Omental fat pad (tissue), 4 donors: ENCODE results near the gene PCP2. TPM values are rescaled to one million over a fixed set of nuclear protein-coding genes. Genes with fewer than 3 reads are reported as not detected.
"Not testable (repeated sequence)": the region's sequence is repeated elsewhere in the genome, so short reads cannot be mapped to it uniquely, and the experiment has no call there.

Experiments used
- ATAC-seq: fragments of 150-250 bp; one replicate; pipeline ENCODE4 v1.9.1; 2016; ENCODE audit warnings: mild to moderate bottlenecking, moderate library complexity; ENCODE audit not compliant: low FRiP score
- DNase-seq: peaks from one replicate; pipeline ENCODE4 v3.0.0-alpha.2; 2019; ENCODE audit warnings: low spot score
- CTCF ChIP-seq, 3 donors: fragments of 450-650 bp; IDR thresholded peaks; one replicate each; pipeline ENCODE4 v1.5.1; 2016 to 2017; ENCODE audit warnings: antibody characterized with exemption in 3 of 3, mild to moderate bottlenecking in 3 of 3, moderate library complexity in 2 of 3
- total RNA-seq, 4 donors: library from RNA; depleted of rRNA; stranded (reverse); fragments of >200 nt; gene quantifications; one replicate each; pipeline ENCODE4 v1.1.0, GENCODE V29; 2016

PCP2 gene
- total RNA-seq, 4 donors from 2014 or later, result not detected

GRCh38 chr19:7650148-7650547 lies 16.6 kb upstream of the PCP2 start:
- DNase-seq, result no peak
- ATAC-seq, result no peak
- TF ChIP-seq CTCF (IDR thresholded peaks at IDR 0.05), result no peak

- no peak for ATAC-seq
- no peak for DNase-seq
- no peak for TF ChIP-seq CTCF (IDR thresholded peaks at IDR 0.05)
Measured at GRCh38 chr19:7648265-7649014, 14.9 kb upstream of the PCP2 start.

- DNase-seq (no peak), ATAC-seq (no peak)
- TF ChIP-seq CTCF (IDR thresholded peaks at IDR 0.05), result no peak
Measured at GRCh38 chr19:7647156-7647555, 13.6 kb upstream of the PCP2 start.

- ATAC-seq (no peak), DNase-seq (no peak)
- no peak for TF ChIP-seq CTCF (IDR thresholded peaks at IDR 0.05)
Measured at GRCh38 chr19:7646426-7646700, 12.8 kb upstream of the PCP2 start.

GRCh38 chr19:7645656-7646425 lies 12.3 kb upstream of the PCP2 start:
- no peak for TF ChIP-seq CTCF (IDR thresholded peaks at IDR 0.05)
- no peak for ATAC-seq
- no peak for DNase-seq

- ATAC-seq (peak; percentile 29), DNase-seq (no peak)
- no peak for TF ChIP-seq CTCF (IDR thresholded peaks at IDR 0.05)
Measured at GRCh38 chr19:7645163-7645562, 11.6 kb upstream of the PCP2 start.

- DNase-seq (no peak), ATAC-seq (no peak)
- TF ChIP-seq CTCF (IDR thresholded peaks at IDR 0.05), result no peak
Measured at GRCh38 chr19:7644550-7644877, 11.0 kb upstream of the PCP2 start.

- DNase-seq, ATAC-seq: not testable (repeated sequence)
Measured at GRCh38 chr19:7643629-7644549, 10.4 kb upstream of the PCP2 start.
